HepG2 (cell line): ENCODE measurements around the gene ZNF221. TPM values are rescaled to one million over a fixed set of nuclear protein-coding genes. Genes with fewer than 3 reads are reported as not detected.

Experiments used
- ADNP ChIP-seq: sonication (generic); formaldehyde crosslinking; IDR thresholded peaks from 2 replicates; pipeline ENCODE4 v1.4.0; 2020; ENCODE audit warnings: missing genetic modification reagents
- HNRNPH1 ChIP-seq: fragments of 200-400 bp; formaldehyde crosslinking; optimal IDR thresholded peaks from 2 replicates; pipeline ENCODE3; 2017; ENCODE audit warnings: mild to moderate bottlenecking, low read depth, low read length
- KLF6 ChIP-seq: IDR thresholded peaks from 2 replicates; pipeline ENCODE4 v1.8.0; 2016; ENCODE audit warnings: missing biosample characterization, missing genetic modification reagents
- MIXL1 ChIP-seq: IDR thresholded peaks from 2 replicates; pipeline ENCODE4 v1.6.1; 2016
- SIN3B ChIP-seq: fragments of 150-350 bp; IDR thresholded peaks from 2 replicates; pipeline ENCODE4 v1.6.1; 2014; ENCODE audit warnings: low read length
- SMAD9 ChIP-seq: sonication (generic); formaldehyde crosslinking; IDR thresholded peaks from 2 replicates; pipeline ENCODE4 v1.5.1; 2020; ENCODE audit warnings: mild to moderate bottlenecking, missing genetic modification reagents
- STAT5B ChIP-seq: sonication (generic); formaldehyde crosslinking; IDR thresholded peaks from 2 replicates; pipeline ENCODE4 v1.4.0; 2020; ENCODE audit warnings: missing genetic modification reagents
- TAF1 ChIP-seq: sonication (generic); formaldehyde crosslinking; IDR thresholded peaks from 2 replicates; pipeline ENCODE4 v1.4.0; 2020; ENCODE audit warnings: missing genetic modification reagents
- XBP1 ChIP-seq: sonication (generic); formaldehyde crosslinking; IDR thresholded peaks from 2 replicates; pipeline ENCODE4 v1.5.0; 2020; ENCODE audit warnings: missing genetic modification reagents
- ZNF530 ChIP-seq: sonication (generic); formaldehyde crosslinking; IDR thresholded peaks from 2 replicates; pipeline ENCODE4 v1.5.0; 2020; ENCODE audit warnings: low read depth, mild to moderate bottlenecking, missing genetic modification reagents
- ZNF605 ChIP-seq: sonication (generic); formaldehyde crosslinking; IDR thresholded peaks from 2 replicates; pipeline ENCODE4 v1.8.0; 2022; ENCODE audit warnings: mild to moderate bottlenecking, missing genetic modification reagents
- ZNF713 ChIP-seq: sonication (generic); formaldehyde crosslinking; IDR thresholded peaks from 2 replicates; pipeline ENCODE4 v1.4.0; 2020; ENCODE audit warnings: mild to moderate bottlenecking, missing genetic modification reagents
- polyA plus RNA-seq, 8 experiments: library from polyadenylated mRNA; depleted of rRNA in 3 of 8; stranded (reverse) in 7 of 8; unstranded in 1 of 8; fragments of >200 nt; fragmentation: Illumina TruSeq in 4 of 8; extraction: Trizol in 4 of 8; gene quantifications; 2 replicates each; pipeline versions ENCODE4 v1.2.1 to v1.2.3, GENCODE V29; 2011 to 2016; ENCODE audit warnings: low read depth in 4 of 8, missing spikeins in 1 of 8, mixed read lengths in 1 of 8; ENCODE audit not compliant: insufficient read depth in 1 of 8
- total RNA-seq, 5 experiments: library from RNA; depleted of rRNA; stranded (reverse); fragments of >200 nt; fragmentation: Illumina TruSeq; extraction: Trizol; gene quantifications; 2 replicates each; pipeline ENCODE4 v1.2.3, GENCODE V29; 2016; ENCODE audit warnings: low read depth in 1 of 5
- TF ChIP-seq, protein P1 (sequence below): sonication (generic); formaldehyde crosslinking; IDR thresholded peaks from 2 replicates; pipeline ENCODE4 v1.9.0; 2021; ENCODE audit warnings: missing genetic modification reagents, borderline replicate concordance
- TF ChIP-seq, protein P2 (sequence below): sonication (generic); formaldehyde crosslinking; IDR thresholded peaks from 2 replicates; pipeline ENCODE4 v1.8.0; 2022; ENCODE audit warnings: low read depth, missing genetic modification reagents
- TF ChIP-seq, protein P3 (sequence below): sonication (generic); formaldehyde crosslinking; IDR thresholded peaks from 2 replicates; pipeline ENCODE4 v1.4.0; 2020; ENCODE audit warnings: mild to moderate bottlenecking, missing genetic modification reagents
- TF ChIP-seq, protein P4 (sequence below): sonication (generic); formaldehyde crosslinking; IDR thresholded peaks from 2 replicates; pipeline ENCODE4 v1.5.1; 2020; ENCODE audit warnings: mild to moderate bottlenecking, missing genetic modification reagents, moderate library complexity

ZNF221 gene
- total and polyA plus RNA-seq, 2 of the 13 experiments (the other 11 are each of a cell fraction or from before 2014, with no cell fraction given): 0.48 to 3.4 TPM

DNA sequence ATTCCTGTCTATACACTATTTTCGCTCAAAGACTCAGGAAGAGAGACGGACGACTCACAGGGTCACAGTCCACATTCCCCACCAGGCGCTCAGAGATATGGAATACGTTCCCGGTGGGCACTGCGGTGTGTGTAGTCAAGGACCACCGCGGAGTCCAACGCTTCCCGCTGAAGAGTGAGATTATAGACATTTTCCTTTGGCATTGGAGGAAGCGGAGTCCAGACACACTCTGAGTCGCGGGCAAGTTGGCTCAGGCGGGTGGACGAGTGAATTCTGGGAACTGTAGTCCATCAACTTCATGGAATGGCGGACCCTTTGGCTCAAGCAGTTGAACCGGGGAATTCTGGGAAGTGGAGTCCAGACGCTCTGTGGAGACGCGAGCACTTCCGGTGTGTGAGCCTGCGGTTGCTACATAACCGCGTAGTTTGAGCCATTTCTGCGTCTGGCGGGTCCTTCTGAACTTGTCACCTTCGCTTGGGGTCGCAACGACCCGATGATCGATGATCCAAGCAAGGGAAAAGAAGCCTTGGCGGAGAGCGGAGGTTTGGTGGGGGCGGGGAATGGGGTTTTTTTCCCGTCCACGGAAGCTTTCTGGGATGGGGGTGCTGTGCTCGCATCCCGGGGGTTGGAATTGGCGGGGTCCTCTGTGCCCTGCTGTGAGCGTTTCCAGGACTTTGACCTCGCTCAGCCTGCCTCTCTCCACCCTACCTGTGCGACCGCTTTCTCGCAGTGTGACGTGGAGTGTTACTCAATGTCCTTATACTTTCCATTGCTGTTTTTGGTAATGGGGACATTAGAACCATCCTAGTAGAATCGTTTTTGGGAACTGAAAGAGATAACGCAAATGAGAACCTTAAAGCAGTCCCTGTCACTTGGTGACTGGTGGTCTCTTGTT lies 51.8 kb downstream of the ZNF221 start, which contains the start of gene ZNF230 (continued):
- TF ChIP-seq, protein P1, sequence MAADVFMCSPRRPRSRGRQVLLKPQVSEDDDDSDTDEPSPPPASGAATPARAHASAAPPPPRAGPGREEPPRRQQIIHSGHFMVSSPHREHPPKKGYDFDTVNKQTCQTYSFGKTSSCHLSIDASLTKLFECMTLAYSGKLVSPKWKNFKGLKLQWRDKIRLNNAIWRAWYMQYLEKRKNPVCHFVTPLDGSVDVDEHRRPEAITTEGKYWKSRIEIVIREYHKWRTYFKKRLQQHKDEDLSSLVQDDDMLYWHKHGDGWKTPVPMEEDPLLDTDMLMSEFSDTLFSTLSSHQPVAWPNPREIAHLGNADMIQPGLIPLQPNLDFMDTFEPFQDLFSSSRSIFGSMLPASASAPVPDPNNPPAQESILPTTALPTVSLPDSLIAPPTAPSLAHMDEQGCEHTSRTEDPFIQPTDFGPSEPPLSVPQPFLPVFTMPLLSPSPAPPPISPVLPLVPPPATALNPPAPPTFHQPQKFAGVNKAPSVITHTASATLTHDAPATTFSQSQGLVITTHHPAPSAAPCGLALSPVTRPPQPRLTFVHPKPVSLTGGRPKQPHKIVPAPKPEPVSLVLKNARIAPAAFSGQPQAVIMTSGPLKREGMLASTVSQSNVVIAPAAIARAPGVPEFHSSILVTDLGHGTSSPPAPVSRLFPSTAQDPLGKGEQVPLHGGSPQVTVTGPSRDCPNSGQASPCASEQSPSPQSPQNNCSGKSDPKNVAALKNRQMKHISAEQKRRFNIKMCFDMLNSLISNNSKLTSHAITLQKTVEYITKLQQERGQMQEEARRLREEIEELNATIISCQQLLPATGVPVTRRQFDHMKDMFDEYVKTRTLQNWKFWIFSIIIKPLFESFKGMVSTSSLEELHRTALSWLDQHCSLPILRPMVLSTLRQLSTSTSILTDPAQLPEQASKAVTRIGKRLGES (CRISPR knock-in tag): no peak
- no peak for TF ChIP-seq SMAD9
- TF ChIP-seq ZNF713 (CRISPR knock-in tag): no peak
- TF ChIP-seq, protein P2, sequence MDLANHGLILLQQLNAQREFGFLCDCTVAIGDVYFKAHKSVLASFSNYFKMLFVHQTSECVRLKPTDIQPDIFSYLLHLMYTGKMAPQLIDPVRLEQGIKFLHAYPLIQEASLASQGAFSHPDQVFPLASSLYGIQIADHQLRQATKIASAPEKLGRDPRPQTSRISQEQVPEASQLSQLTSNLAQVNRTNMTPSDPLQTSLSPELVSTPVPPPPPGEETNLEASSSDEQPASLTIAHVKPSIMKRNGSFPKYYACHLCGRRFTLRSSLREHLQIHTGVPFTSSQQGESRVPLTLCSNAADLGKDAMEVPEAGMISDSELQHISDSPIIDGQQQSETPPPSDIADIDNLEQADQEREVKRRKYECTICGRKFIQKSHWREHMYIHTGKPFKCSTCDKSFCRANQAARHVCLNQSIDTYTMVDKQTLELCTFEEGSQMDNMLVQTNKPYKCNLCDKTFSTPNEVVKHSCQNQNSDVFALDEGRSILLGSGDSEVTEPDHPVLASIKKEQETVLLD (CRISPR knock-in tag): no peak
- TF ChIP-seq SIN3B: no peak
- no peak for TF ChIP-seq STAT5B (CRISPR knock-in tag)
- peak; percentile 49 for TF ChIP-seq TAF1 (CRISPR knock-in tag)
- no peak for TF ChIP-seq XBP1 (CRISPR knock-in tag)
- no peak for TF ChIP-seq ZNF530 (CRISPR knock-in tag)
- no peak for TF ChIP-seq HNRNPH1
- TF ChIP-seq MIXL1 (CRISPR knock-in tag): 0 out of 2 replicates have a peak, but pooled peaks have one; percentile 9
- TF ChIP-seq KLF6 (CRISPR knock-in tag): no peak
- TF ChIP-seq, protein P3, sequence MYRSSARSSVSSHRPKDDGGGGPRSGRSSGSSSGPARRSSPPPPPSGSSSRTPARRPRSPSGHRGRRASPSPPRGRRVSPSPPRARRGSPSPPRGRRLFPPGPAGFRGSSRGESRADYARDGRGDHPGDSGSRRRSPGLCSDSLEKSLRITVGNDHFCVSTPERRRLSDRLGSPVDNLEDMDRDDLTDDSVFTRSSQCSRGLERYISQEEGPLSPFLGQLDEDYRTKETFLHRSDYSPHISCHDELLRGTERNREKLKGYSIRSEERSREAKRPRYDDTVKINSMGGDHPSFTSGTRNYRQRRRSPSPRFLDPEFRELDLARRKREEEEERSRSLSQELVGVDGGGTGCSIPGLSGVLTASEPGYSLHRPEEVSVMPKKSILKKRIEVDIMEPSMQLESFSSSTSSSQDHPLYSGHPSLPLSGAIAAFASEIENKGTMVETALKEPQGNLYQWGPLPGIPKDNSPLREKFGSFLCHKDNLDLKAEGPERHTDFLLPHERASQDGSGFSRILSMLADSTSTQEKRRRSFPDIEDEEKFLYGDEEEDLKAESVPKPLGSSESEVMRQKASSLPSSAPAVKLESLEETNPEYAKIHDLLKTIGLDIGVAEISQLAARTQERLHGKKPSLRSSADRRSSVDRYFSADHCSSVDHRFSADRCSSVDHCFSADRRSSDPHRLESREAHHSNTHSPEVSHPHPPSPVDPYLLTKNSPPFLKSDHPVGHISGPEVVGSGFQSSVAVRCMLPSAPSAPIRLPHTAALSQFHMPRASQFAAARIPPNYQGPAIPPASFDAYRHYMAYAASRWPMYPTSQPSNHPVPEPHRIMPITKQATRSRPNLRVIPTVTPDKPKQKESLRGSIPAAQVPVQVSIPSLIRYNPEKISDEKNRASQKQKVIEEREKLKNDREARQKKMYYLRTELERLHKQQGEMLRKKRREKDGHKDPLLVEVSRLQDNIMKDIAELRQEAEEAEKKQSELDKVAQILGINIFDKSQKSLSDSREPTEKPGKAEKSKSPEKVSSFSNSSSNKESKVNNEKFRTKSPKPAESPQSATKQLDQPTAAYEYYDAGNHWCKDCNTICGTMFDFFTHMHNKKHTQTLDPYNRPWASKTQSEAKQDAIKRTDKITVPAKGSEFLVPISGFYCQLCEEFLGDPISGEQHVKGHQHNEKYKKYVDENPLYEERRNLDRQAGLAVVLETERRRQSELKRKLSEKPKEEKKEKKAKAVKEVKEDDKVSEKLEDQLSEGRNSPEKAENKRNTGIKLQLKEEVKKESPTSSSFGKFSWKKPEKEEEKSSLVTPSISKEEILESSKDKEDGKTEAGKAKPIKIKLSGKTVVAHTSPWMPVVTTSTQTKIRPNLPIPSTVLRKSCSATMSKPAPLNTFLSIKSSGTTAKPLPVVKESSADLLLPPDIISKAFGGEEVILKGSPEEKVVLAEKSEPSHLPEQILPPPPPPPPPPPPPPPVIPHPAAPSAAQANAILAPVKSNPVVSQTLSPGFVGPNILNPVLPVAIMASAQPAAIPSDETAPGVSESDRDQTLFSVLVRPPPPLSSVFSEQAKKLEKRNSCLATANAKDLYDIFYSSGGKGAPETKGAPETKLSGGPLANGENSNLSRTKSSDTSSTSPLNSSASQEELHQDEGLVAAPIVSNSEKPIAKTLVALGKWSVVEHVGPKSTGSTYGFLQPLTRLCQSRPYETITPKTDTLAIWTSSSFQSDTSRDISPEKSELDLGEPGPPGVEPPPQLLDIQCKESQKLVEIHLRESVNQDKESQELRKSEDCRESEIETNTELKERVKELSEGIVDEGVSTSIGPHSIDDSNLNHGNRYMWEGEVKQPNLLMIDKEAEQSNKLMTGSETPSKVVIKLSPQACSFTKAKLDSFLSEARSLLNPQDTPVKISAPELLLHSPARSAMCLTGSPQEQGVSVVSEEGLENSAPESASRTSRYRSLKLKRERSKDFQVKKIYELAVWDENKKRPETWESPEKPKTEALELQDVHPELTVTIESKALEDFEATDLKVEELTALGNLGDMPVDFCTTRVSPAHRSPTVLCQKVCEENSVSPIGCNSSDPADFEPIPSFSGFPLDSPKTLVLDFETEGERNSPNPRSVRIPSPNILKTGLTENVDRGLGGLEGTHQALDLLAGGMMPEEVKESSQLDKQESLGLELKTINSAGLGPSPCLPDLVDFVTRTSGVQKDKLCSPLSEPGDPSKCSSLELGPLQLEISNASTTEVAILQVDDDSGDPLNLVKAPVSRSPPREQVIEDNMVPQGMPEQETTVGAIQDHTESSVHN (CRISPR knock-in tag): no peak
- TF ChIP-seq ADNP (CRISPR knock-in tag): no peak
- TF ChIP-seq ZNF605 (CRISPR knock-in tag): no peak
- TF ChIP-seq, protein P4, sequence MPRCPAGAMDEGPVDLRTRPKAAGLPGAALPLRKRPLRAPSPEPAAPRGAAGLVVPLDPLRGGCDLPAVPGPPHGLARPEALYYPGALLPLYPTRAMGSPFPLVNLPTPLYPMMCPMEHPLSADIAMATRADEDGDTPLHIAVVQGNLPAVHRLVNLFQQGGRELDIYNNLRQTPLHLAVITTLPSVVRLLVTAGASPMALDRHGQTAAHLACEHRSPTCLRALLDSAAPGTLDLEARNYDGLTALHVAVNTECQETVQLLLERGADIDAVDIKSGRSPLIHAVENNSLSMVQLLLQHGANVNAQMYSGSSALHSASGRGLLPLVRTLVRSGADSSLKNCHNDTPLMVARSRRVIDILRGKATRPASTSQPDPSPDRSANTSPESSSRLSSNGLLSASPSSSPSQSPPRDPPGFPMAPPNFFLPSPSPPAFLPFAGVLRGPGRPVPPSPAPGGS: 0 out of 2 replicates have a peak, but pooled peaks have one; percentile 11
